Osteocyte (in vitro differentiated cells): ENCODE results near the gene ARPC4. TPM values are rescaled to one million over a fixed set of nuclear protein-coding genes. Genes with fewer than 3 reads are reported as not detected.

Source experiments
- DNase-seq: peaks from one replicate; pipeline ENCODE4 v3.0.0; 2021; ENCODE audit warnings: mixed read lengths; ENCODE audit not compliant: unreplicated experiment; ENCODE audit errors: extremely low spot score
- H3K27ac Mint-ChIP-seq: one replicate; pipeline ENCODE4 v1.8.0; 2021; ENCODE audit warnings: mild to moderate bottlenecking, mixed read lengths; ENCODE audit not compliant: unreplicated experiment
- H3K27me3 Mint-ChIP-seq: one replicate; pipeline ENCODE4 v1.8.0; 2021; ENCODE audit warnings: mixed read lengths; ENCODE audit not compliant: unreplicated experiment
- H3K36me3 Mint-ChIP-seq: one replicate; pipeline ENCODE4 v1.8.0; 2021; ENCODE audit warnings: mixed read lengths; ENCODE audit not compliant: unreplicated experiment
- H3K4me1 Mint-ChIP-seq: one replicate; pipeline ENCODE4 v1.8.0; 2021; ENCODE audit warnings: mixed read lengths; ENCODE audit not compliant: unreplicated experiment
- H3K4me3 Mint-ChIP-seq: one replicate; pipeline ENCODE4 v1.8.0; 2021; ENCODE audit warnings: mild to moderate bottlenecking, moderate library complexity, mixed read lengths; ENCODE audit not compliant: unreplicated experiment
- H3K9me3 Mint-ChIP-seq: one replicate; pipeline ENCODE4 v1.8.0; 2021; ENCODE audit warnings: mixed read lengths; ENCODE audit not compliant: unreplicated experiment
- total RNA-seq: library from RNA; stranded (reverse); gene quantifications from 2 replicates; pipeline ENCODE4 v1.2.1, GENCODE V29; 2021
- TF ChIP-seq, protein P1 (sequence below): fragments of 200-600 bp; sonication (generic); IDR thresholded peaks from 2 replicates; pipeline ENCODE4 v1.5.0; 2021; ENCODE audit warnings: antibody characterized with exemption, mild to moderate bottlenecking, moderate library complexity

Gene ARPC4
- total RNA-seq, 1 donor from 2014 or later, result 140 TPM

DNA sequence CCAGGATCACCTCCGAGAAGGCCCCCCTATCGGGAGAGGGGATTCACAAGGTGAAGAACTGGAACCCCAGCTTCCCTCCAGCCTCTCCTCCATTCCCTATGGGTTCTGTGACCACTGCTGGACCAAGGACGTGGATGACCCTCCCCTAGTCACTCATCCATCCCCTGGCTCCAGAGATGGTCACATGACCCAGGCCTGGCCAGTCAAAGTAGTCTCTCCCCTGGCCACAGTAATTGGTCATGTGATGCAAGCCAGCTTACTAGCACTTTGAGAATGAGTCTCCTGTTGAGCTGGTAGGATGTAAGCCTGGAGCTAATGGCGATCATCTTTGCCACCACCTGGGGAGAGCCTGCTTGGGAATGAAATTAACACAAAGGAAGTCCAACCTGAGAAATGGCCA is 27.0 kb upstream of the ARPC4 start:
- H3K27me3 Mint-ChIP-seq, result no peaks in the 10 kb centered on the region
- H3K4me3 Mint-ChIP-seq, result no peak overlapping the region
- no peak for DNase-seq
- peaks cover 28% of the 10 kb centered on the region for H3K4me1 Mint-ChIP-seq
- H3K27ac Mint-ChIP-seq, result no peak overlapping the region
- no peaks in the 10 kb centered on the region for H3K9me3 Mint-ChIP-seq
- TF ChIP-seq, protein P1, sequence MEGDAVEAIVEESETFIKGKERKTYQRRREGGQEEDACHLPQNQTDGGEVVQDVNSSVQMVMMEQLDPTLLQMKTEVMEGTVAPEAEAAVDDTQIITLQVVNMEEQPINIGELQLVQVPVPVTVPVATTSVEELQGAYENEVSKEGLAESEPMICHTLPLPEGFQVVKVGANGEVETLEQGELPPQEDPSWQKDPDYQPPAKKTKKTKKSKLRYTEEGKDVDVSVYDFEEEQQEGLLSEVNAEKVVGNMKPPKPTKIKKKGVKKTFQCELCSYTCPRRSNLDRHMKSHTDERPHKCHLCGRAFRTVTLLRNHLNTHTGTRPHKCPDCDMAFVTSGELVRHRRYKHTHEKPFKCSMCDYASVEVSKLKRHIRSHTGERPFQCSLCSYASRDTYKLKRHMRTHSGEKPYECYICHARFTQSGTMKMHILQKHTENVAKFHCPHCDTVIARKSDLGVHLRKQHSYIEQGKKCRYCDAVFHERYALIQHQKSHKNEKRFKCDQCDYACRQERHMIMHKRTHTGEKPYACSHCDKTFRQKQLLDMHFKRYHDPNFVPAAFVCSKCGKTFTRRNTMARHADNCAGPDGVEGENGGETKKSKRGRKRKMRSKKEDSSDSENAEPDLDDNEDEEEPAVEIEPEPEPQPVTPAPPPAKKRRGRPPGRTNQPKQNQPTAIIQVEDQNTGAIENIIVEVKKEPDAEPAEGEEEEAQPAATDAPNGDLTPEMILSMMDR, result no peak
- peaks cover 2% of the 10 kb centered on the region for H3K36me3 Mint-ChIP-seq

DNA sequence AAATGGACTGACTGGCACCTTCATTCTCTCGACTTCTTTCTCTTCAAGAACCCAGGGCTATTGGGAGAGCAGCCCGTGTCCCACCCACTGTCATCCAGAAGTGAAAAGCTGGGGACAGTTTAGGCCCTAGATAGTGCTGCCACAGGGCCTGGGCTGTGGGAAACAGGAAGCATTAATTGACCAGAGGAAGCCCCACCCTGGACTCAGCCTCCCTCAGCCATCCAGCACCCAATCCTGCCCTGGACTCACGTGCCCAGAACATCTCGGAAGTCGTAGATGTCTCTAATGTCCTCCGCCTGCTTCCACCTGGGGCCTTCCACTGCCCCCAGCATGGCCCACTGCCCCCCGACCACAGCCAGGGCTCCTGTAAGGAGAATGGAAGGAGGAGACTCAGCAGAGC is 25.5 kb upstream of the ARPC4 start:
- H3K9me3 Mint-ChIP-seq, result no peaks in the 10 kb centered on the region
- no peak for DNase-seq
- peaks cover 29% of the 10 kb centered on the region for H3K4me1 Mint-ChIP-seq
- TF ChIP-seq, protein P1, result no peak
- H3K27ac Mint-ChIP-seq, result no peak overlapping the region
- no peak overlapping the region for H3K4me3 Mint-ChIP-seq
- H3K36me3 Mint-ChIP-seq, result no peaks in the 10 kb centered on the region
- no peaks in the 10 kb centered on the region for H3K27me3 Mint-ChIP-seq

DNA sequence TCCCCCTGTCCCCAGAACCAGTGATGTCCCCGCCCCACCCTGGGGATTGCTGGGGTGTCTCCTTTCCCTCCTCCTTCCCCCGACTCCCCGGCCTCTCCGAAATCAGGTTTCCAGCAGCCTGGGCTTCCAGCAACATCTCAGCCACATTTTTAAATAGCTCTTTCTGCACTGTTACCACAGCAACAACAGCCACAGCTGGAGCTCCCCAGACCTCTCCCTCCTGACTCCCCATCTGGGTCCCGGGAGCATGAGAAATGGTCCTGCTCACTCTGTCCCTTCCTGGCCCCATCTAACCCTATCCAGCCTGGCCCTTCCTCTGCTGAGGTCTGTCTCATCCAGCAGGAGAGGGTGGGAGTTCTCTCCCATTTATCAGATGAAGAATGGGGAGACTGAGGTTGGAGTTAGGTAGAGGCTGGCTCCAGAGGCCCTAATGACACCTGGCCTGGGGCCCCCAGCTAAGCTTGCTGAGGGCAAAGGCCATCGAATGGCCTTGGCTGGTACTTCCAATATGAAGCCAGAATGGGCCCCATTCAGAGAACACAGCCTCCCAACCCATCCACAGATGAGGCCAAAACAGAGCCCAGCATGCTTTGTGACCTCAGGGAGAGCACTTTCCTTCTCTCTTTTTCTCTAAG is 24.6 kb upstream of the ARPC4 start:
- TF ChIP-seq, protein P1, result no peak
- Mint-ChIP-seq H3K27ac (peak overlapping the region; percentile 50), H3K36me3 (no peaks in the 10 kb centered on the region), H3K4me1 (peaks cover 29% of the 10 kb centered on the region), H3K27me3 (no peaks in the 10 kb centered on the region), H3K4me3 (no peak overlapping the region), H3K9me3 (no peaks in the 10 kb centered on the region)
- no peak for DNase-seq

DNA sequence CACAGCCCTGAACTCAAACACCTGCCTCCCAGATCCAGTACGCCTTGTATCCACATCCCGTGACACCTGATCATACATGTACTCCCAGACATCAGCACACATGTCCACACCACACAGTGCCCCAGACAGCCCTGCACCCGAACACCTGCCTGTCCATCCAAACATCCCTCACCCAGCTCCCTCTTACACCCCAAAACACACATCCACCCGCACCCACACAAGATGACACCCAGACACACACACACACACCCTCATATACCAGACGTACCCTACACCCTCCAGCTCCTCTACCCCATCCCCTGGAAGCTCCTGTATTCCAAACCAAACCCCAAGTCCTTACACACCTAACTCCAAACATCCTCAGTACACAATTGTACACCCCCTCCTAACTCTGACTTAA is 23.9 kb upstream of the ARPC4 start:
- Mint-ChIP-seq H3K36me3 (no peaks in the 10 kb centered on the region), H3K4me1 (peaks cover 29% of the 10 kb centered on the region), H3K27ac (peak overlapping the region; percentile 52), H3K27me3 (no peaks in the 10 kb centered on the region), H3K9me3 (no peaks in the 10 kb centered on the region), H3K4me3 (peak overlapping the region; percentile 73)
- no peak for DNase-seq
- TF ChIP-seq, protein P1, result no peak

DNA sequence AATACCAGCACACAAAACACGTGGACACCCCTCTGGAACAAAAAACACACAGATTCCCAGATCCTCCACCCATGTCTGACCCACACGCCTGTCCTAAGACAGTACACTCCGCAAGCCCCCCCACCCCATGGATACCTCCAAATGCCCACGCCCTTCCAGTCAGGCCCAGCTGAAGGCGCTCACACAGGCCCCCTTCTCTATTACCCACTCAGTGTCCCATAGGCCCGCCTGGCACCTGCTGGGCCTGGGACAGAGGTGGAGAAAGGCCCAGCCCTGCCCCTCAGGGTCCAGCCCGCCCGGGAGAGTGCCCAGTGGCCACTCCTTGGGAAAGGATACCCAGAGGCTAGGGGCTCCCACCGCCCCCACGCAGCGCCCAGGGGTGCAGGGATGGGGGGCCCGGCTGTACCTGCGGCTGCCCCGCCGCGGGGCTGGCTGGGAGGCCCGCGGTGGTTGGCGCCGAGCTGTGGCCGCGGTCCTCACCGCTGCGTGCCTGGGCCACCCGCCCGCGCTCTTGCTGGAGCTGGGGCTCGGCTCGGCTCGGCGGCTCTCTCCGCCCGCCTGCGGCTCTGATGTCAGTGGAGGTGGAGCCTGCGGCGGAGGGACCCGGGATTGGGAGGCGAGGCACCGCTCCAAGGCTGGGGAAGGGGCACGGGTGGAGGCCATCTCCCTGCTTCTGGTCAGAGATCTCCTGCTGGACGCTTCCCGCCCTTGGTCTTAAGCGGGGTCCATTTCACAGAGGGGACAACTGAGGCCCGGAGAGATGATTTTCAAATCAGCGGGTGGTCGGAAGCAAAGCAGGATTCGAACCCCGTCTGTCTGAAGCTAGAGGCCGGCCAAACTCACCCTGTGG is 23.2 kb upstream of the ARPC4 start, which contains the start of gene CAMK1:
Gene CAMK1 (minus strand): TSS at position 522 of the 850 bp plus-strand sequence. CDS start 2,198 bp downstream, outside the sequence.
- Mint-ChIP-seq H3K36me3 (no peaks in the 10 kb centered on the region), H3K9me3 (no peaks in the 10 kb centered on the region), H3K4me3 (peak within 1 kb of the TSS; percentile 73), H3K27me3 (no peaks in the 10 kb centered on the region), H3K27ac (peak within 1 kb of the TSS; percentile 74), H3K4me1 (peaks cover 29% of the 10 kb centered on the region)
- TF ChIP-seq, protein P1, result no peak
- DNase-seq, result peak; percentile 92
